HEK293 (cell line): ENCODE measurements around the gene TLL1.

Source experiments
- CTCF ChIA-PET: fragments of 350-600 bp; formaldehyde crosslinking; extraction: SDS; loops from one replicate; lab custom pipeline; 2021; ENCODE audit warnings: antibody characterized with exemption; lab: Yijun Ruan, JAX
- POLR2A ChIA-PET: fragments of 300-600 bp; formaldehyde crosslinking; extraction: SDS; loops from one replicate; lab custom pipeline; 2020; ENCODE audit warnings: antibody characterized with exemption, inconsistent platforms; lab: Yijun Ruan, JAX
- H3K27ac ChIP-seq: fragments of 200-500 bp; sonication (Bioruptor generic); 2 replicates; pipeline ENCODE4 v1.5.1; 2014; ENCODE audit warnings: low read depth, low read length, control low read depth, inconsistent platforms; ENCODE audit errors: extremely low read depth
- H3K36me3 ChIP-seq, 2 experiments: fragments of 200-500 bp in 1 of 2; sonication (Bioruptor generic) in 1 of 2; 1 replicate in 1 of 2; 2 replicates in 1 of 2; pipeline ENCODE4 v1.5.1; 2014 to 2017; ENCODE audit warnings: inconsistent platforms in 2 of 2, low read length in 2 of 2; ENCODE audit not compliant: control insufficient read depth in 2 of 2, insufficient read depth in 1 of 2
- H3K4me1 ChIP-seq: fragments of 200-500 bp; sonication (Bioruptor generic); 2 replicates; pipeline ENCODE4 v1.5.1; 2014; ENCODE audit warnings: mild to moderate bottlenecking, low read length, inconsistent platforms; ENCODE audit not compliant: control insufficient read depth, insufficient read depth
- H3K4me3 ChIP-seq: 2 replicates; pipeline ENCODE4 v1.5.1; 2011; ENCODE audit warnings: low read depth, mild to moderate bottlenecking, control low read depth, low read length, moderate library complexity
- H3K9me3 ChIP-seq: fragments of 200-500 bp; sonication (Bioruptor generic); 2 replicates; pipeline ENCODE4 v1.5.1; 2014; ENCODE audit warnings: low read depth, low read length, inconsistent platforms; ENCODE audit not compliant: control insufficient read depth, insufficient read depth
- GLI2 ChIP-seq: fragments of 450-650 bp; formaldehyde crosslinking; IDR thresholded peaks from 2 replicates; pipeline ENCODE4; 2017; ENCODE audit warnings: missing biosample characterization, missing genetic modification characterization, low read depth, borderline replicate concordance
- IKZF3 ChIP-seq: fragments of 450-650 bp; IDR thresholded peaks from 2 replicates; pipeline ENCODE4 v1.5.0; 2018; ENCODE audit warnings: missing biosample characterization, mild to moderate bottlenecking, missing genetic modification characterization, moderate library complexity
- SALL2 ChIP-seq: fragments of 450-650 bp; formaldehyde crosslinking; IDR thresholded peaks from 2 replicates; pipeline ENCODE4 v1.5.0; 2017; ENCODE audit warnings: missing biosample characterization, mild to moderate bottlenecking, missing genetic modification characterization, borderline replicate concordance
- SCRT2 ChIP-seq: fragments of 450-650 bp; formaldehyde crosslinking; IDR thresholded peaks from 2 replicates; pipeline ENCODE4 v1.5.1; 2016; ENCODE audit warnings: missing biosample characterization, missing genetic modification characterization
- ZBTB17 ChIP-seq: fragments of 450-650 bp; formaldehyde crosslinking; IDR thresholded peaks from 2 replicates; pipeline ENCODE4 v1.5.1; 2016; ENCODE audit warnings: missing biosample characterization, missing genetic modification characterization
- ZBTB48 ChIP-seq: fragments of 450-650 bp; formaldehyde crosslinking; IDR thresholded peaks from 2 replicates; pipeline ENCODE4 v1.5.1; 2016; ENCODE audit warnings: missing biosample characterization, missing genetic modification characterization
- ZBTB7A ChIP-seq: fragments of 450-650 bp; formaldehyde crosslinking; IDR thresholded peaks from 2 replicates; pipeline ENCODE4 v1.5.1; 2016; ENCODE audit warnings: low read depth, missing biosample characterization, missing genetic modification characterization
- ZNF133 ChIP-seq: fragments of 450-650 bp; formaldehyde crosslinking; IDR thresholded peaks from 2 replicates; pipeline ENCODE4 v1.5.1; 2016; ENCODE audit warnings: missing biosample characterization, missing genetic modification characterization
- ZNF16 ChIP-seq: fragments of 450-650 bp; formaldehyde crosslinking; IDR thresholded peaks from 2 replicates; pipeline ENCODE4 v1.5.1; 2016; ENCODE audit warnings: low read depth, missing biosample characterization, missing genetic modification characterization
- ZNF19 ChIP-seq: fragments of 450-650 bp; formaldehyde crosslinking; IDR thresholded peaks from 2 replicates; pipeline ENCODE4; 2016; ENCODE audit warnings: missing biosample characterization, missing genetic modification characterization, low read depth
- ZNF501 ChIP-seq: fragments of 450-650 bp; formaldehyde crosslinking; IDR thresholded peaks from 2 replicates; pipeline ENCODE4 v1.5.1; 2016; ENCODE audit warnings: missing biosample characterization, missing genetic modification characterization
- ZNF510 ChIP-seq: fragments of 450-650 bp; formaldehyde crosslinking; IDR thresholded peaks from 2 replicates; pipeline ENCODE4 v1.5.1; 2018; ENCODE audit warnings: mild to moderate bottlenecking, missing genetic modification characterization, missing biosample characterization; ENCODE audit not compliant: insufficient replicate concordance
- ZNF558 ChIP-seq: fragments of 450-650 bp; formaldehyde crosslinking; IDR thresholded peaks from 2 replicates; pipeline ENCODE4 v1.5.1; 2016; ENCODE audit warnings: missing biosample characterization, missing genetic modification characterization
- ZNF561 ChIP-seq: fragments of 450-650 bp; IDR thresholded peaks from 2 replicates; pipeline ENCODE4 v1.5.1; 2018; ENCODE audit warnings: missing biosample characterization, missing genetic modification characterization, borderline replicate concordance
- ZNF596 ChIP-seq: fragments of 450-650 bp; IDR thresholded peaks from 2 replicates; pipeline ENCODE4 v1.5.0; 2018; ENCODE audit warnings: missing biosample characterization, mild to moderate bottlenecking, missing genetic modification characterization, moderate library complexity
- ZNF677 ChIP-seq: fragments of 450-650 bp; IDR thresholded peaks from 2 replicates; pipeline ENCODE4 v1.5.0; 2018; ENCODE audit warnings: missing biosample characterization, mild to moderate bottlenecking, missing genetic modification characterization, moderate library complexity
- ZNF777 ChIP-seq: fragments of 450-650 bp; formaldehyde crosslinking; IDR thresholded peaks from 2 replicates; pipeline ENCODE4 v1.5.1; 2017; ENCODE audit warnings: missing biosample characterization, missing genetic modification characterization, borderline replicate concordance
- ZNF785 ChIP-seq: fragments of 450-650 bp; formaldehyde crosslinking; IDR thresholded peaks from 2 replicates; pipeline ENCODE4 v1.5.1; 2016; ENCODE audit warnings: missing biosample characterization, missing genetic modification characterization
- ZSCAN23 ChIP-seq: fragments of 450-650 bp; formaldehyde crosslinking; IDR thresholded peaks from 2 replicates; pipeline ENCODE4 v1.5.1; 2016; ENCODE audit warnings: missing biosample characterization, missing genetic modification characterization
- TF ChIP-seq, protein P1 (sequence below): fragments of 450-650 bp; formaldehyde crosslinking; IDR thresholded peaks from 2 replicates; pipeline ENCODE4 v1.5.1; 2017; ENCODE audit warnings: missing biosample characterization, missing genetic modification characterization
- TF ChIP-seq, protein P2 (sequence below): fragments of 450-650 bp; formaldehyde crosslinking; IDR thresholded peaks from 2 replicates; pipeline ENCODE4 v1.5.1; 2016; ENCODE audit warnings: missing biosample characterization, missing genetic modification characterization, low read depth
- TF ChIP-seq, protein P3 (sequence below): fragments of 450-650 bp; formaldehyde crosslinking; IDR thresholded peaks from 2 replicates; pipeline ENCODE4 v1.5.1; 2016; ENCODE audit warnings: missing biosample characterization, missing genetic modification characterization
- TF ChIP-seq, protein P4 (sequence below): fragments of 450-650 bp; formaldehyde crosslinking; IDR thresholded peaks from 2 replicates; pipeline ENCODE4 v1.5.1; 2016; ENCODE audit warnings: missing biosample characterization, missing genetic modification characterization, borderline replicate concordance
- TF ChIP-seq, protein P5 (sequence below): fragments of 450-650 bp; formaldehyde crosslinking; IDR thresholded peaks from 2 replicates; pipeline ENCODE4 v1.5.1; 2017; ENCODE audit warnings: missing biosample characterization, mild to moderate bottlenecking, missing genetic modification characterization, moderate library complexity
- TF ChIP-seq, protein P6 (sequence below): fragments of 450-650 bp; formaldehyde crosslinking; IDR thresholded peaks from 2 replicates; pipeline ENCODE4; 2016; ENCODE audit warnings: missing biosample characterization, missing genetic modification characterization
- TF ChIP-seq, protein P7 (sequence below): fragments of 450-650 bp; formaldehyde crosslinking; IDR thresholded peaks from 2 replicates; pipeline ENCODE4 v1.5.1; 2016; ENCODE audit warnings: missing biosample characterization, missing genetic modification characterization

The TLL1 gene

DNA sequence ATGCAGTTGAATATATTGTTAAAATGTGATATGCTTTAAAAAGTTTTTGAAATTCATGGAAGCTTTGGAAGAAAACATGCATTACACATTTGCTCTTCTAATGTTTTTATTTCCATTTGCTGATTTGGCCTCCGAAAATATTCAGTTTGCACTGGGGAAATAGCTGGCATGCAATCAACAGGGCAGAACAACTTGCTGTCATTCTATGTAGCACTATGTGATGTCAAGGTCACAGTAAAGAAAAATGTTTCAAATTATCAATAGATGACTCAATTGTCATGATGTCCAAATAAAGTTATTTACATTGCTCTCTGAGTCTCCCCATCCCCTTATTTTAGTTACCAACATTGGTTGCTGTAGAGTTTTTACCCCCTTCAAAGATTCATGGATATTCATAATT, 119.2 kb downstream of the TLL1 start:
- CTCF ChIA-PET, result no interaction called here
- no peaks in the 10 kb centered on the region for H3K9me3 ChIP-seq
- H3K27ac ChIP-seq, result no peak overlapping the region
- no peaks in the 10 kb centered on the region for H3K4me1 ChIP-seq
- POLR2A ChIA-PET, result no interaction called here
- no peak overlapping the region for H3K4me3 ChIP-seq
- H3K36me3 ChIP-seq, result no peaks in the 10 kb centered on the region
- TF ChIP-seq ZBTB17 (tag by site-specific recombination) (no peak), GLI2 (no peak), ZSCAN23 (tag by site-specific recombination) (no peak), ZBTB7A (no peak), IKZF3 (tag by site-specific recombination) (no peak), ZNF561 (tag by site-specific recombination) (no peak), ZNF677 (tag by site-specific recombination) (no peak), ZNF501 (no peak), ZNF777 (no peak), ZNF596 (tag by site-specific recombination) (no peak), ZNF19 (tag by site-specific recombination) (no peak)
- TF ChIP-seq, protein P1, sequence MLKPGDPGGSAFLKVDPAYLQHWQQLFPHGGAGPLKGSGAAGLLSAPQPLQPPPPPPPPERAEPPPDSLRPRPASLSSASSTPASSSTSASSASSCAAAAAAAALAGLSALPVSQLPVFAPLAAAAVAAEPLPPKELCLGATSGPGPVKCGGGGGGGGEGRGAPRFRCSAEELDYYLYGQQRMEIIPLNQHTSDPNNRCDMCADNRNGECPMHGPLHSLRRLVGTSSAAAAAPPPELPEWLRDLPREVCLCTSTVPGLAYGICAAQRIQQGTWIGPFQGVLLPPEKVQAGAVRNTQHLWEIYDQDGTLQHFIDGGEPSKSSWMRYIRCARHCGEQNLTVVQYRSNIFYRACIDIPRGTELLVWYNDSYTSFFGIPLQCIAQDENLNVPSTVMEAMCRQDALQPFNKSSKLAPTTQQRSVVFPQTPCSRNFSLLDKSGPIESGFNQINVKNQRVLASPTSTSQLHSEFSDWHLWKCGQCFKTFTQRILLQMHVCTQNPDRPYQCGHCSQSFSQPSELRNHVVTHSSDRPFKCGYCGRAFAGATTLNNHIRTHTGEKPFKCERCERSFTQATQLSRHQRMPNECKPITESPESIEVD (tag by site-specific recombination), result no peak
- TF ChIP-seq, protein P2, sequence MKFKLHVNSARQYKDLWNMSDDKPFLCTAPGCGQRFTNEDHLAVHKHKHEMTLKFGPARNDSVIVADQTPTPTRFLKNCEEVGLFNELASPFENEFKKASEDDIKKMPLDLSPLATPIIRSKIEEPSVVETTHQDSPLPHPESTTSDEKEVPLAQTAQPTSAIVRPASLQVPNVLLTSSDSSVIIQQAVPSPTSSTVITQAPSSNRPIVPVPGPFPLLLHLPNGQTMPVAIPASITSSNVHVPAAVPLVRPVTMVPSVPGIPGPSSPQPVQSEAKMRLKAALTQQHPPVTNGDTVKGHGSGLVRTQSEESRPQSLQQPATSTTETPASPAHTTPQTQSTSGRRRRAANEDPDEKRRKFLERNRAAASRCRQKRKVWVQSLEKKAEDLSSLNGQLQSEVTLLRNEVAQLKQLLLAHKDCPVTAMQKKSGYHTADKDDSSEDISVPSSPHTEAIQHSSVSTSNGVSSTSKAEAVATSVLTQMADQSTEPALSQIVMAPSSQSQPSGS (tag by site-specific recombination), result no peak
- TF ChIP-seq, protein P3, sequence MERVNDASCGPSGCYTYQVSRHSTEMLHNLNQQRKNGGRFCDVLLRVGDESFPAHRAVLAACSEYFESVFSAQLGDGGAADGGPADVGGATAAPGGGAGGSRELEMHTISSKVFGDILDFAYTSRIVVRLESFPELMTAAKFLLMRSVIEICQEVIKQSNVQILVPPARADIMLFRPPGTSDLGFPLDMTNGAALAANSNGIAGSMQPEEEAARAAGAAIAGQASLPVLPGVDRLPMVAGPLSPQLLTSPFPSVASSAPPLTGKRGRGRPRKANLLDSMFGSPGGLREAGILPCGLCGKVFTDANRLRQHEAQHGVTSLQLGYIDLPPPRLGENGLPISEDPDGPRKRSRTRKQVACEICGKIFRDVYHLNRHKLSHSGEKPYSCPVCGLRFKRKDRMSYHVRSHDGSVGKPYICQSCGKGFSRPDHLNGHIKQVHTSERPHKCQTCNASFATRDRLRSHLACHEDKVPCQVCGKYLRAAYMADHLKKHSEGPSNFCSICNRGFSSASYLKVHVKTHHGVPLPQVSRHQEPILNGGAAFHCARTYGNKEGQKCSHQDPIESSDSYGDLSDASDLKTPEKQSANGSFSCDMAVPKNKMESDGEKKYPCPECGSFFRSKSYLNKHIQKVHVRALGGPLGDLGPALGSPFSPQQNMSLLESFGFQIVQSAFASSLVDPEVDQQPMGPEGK (tag by site-specific recombination), result no peak
- TF ChIP-seq, protein P4, sequence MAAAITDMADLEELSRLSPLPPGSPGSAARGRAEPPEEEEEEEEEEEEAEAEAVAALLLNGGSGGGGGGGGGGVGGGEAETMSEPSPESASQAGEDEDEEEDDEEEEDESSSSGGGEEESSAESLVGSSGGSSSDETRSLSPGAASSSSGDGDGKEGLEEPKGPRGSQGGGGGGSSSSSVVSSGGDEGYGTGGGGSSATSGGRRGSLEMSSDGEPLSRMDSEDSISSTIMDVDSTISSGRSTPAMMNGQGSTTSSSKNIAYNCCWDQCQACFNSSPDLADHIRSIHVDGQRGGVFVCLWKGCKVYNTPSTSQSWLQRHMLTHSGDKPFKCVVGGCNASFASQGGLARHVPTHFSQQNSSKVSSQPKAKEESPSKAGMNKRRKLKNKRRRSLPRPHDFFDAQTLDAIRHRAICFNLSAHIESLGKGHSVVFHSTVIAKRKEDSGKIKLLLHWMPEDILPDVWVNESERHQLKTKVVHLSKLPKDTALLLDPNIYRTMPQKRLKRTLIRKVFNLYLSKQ (tag by site-specific recombination), result no peak

DNA sequence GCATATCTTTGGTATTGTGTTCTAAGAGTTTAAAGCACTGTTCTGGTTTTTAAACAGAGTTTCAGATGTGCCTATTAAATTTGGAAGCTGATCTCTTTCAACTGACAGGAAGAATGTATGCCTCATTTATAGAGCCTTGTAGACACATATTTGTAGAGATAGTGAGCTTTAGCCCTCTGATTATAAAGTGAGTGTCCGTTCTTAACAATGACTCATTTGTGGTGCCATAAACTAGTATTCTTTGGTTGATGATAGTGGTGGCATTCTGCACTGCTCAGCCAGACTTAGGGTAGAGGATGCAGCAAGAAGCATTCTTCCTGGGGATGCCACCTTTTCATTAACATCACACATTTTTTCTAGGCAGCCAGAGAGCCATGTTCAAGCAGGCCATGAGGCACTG, 121.7 kb downstream of the TLL1 start:
- H3K27ac ChIP-seq, result no peak overlapping the region
- no peak overlapping the region for H3K4me3 ChIP-seq
- ChIA-PET POLR2A (no interaction called here), CTCF (interaction anchor here (0.8 kb wide), 1 partner anchor 634 kb away, joined by 3 read pairs; no protein-coding TSS in a partner anchor)
- no peaks in the 10 kb centered on the region for H3K9me3 ChIP-seq
- H3K36me3 ChIP-seq, result no peaks in the 10 kb centered on the region
- no peaks in the 10 kb centered on the region for H3K4me1 ChIP-seq
- TF ChIP-seq, protein P5, sequence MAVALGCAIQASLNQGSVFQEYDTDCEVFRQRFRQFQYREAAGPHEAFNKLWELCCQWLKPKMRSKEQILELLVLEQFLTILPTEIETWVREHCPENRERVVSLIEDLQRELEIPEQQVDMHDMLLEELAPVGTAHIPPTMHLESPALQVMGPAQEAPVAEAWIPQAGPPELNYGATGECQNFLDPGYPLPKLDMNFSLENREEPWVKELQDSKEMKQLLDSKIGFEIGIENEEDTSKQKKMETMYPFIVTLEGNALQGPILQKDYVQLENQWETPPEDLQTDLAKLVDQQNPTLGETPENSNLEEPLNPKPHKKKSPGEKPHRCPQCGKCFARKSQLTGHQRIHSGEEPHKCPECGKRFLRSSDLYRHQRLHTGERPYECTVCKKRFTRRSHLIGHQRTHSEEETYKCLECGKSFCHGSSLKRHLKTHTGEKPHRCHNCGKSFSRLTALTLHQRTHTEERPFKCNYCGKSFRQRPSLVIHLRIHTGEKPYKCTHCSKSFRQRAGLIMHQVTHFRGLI (tag by site-specific recombination), result no peak
- TF ChIP-seq ZNF510 (tag by site-specific recombination) (no peak), ZNF785 (tag by site-specific recombination) (no peak), ZNF133 (no peak), ZNF16 (tag by site-specific recombination) (no peak), ZNF558 (no peak), SCRT2 (tag by site-specific recombination) (no peak), SALL2 (tag by site-specific recombination) (no peak), ZBTB48 (tag by site-specific recombination) (no peak)
- TF ChIP-seq, protein P6, sequence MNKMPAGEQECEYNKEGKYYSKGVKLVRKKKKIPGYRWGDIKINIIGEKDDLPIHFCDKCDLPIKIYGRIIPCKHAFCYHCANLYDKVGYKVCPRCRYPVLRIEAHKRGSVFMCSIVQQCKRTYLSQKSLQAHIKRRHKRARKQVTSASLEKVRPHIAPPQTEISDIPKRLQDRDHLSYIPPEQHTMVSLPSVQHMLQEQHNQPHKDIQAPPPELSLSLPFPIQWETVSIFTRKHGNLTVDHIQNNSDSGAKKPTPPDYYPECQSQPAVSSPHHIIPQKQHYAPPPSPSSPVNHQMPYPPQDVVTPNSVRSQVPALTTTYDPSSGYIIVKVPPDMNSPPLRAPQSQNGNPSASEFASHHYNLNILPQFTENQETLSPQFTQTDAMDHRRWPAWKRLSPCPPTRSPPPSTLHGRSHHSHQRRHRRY (tag by site-specific recombination), result no peak
- TF ChIP-seq, protein P7, sequence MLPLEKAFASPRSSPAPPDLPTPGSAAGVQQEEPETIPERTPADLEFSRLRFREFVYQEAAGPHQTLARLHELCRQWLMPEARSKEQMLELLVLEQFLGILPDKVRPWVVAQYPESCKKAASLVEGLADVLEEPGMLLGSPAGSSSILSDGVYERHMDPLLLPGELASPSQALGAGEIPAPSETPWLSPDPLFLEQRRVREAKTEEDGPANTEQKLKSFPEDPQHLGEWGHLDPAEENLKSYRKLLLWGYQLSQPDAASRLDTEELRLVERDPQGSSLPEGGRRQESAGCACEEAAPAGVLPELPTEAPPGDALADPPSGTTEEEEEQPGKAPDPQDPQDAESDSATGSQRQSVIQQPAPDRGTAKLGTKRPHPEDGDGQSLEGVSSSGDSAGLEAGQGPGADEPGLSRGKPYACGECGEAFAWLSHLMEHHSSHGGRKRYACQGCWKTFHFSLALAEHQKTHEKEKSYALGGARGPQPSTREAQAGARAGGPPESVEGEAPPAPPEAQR (tag by site-specific recombination), result no peak
